Astrocyte (in vitro differentiated cells and primary cell): Measurements from ENCODE around the gene HAUS7. TPM values are rescaled to one million over a fixed set of nuclear protein-coding genes. Genes with fewer than 3 reads are reported as not detected.
A peak's percentile ranks its signal among the peaks of the same experiment; 100 is the strongest.

ENCODE experiments used
- DNase-seq: peaks from one replicate; pipeline ENCODE4 v3.0.0-alpha.2; 2010; ENCODE audit warnings: low read depth
- FAIRE-seq: peaks from 2 replicates; lab custom pipeline; 2011; peaks lifted over from hg19 to GRCh38; lab: Jason Lieb, UNC
- H2AFZ ChIP-seq: 2 replicates; pipeline ENCODE4 v1.6.0; 2012; ENCODE audit warnings: low read depth, low read length, inconsistent platforms
- H3K27ac ChIP-seq: 2 replicates; pipeline ENCODE4 v1.5.1; 2011; ENCODE audit warnings: low read depth, low read length, inconsistent platforms
- H3K27me3 ChIP-seq: 2 replicates; pipeline ENCODE4 v1.6.0; 2011; ENCODE audit warnings: low read length, inconsistent platforms; ENCODE audit not compliant: insufficient read depth
- H3K36me3 ChIP-seq: 2 replicates; pipeline ENCODE4 v1.5.1; 2011; ENCODE audit warnings: low read length, inconsistent platforms; ENCODE audit not compliant: insufficient read depth
- H3K4me1 ChIP-seq: 2 replicates; pipeline ENCODE4 v1.5.1; 2011; ENCODE audit warnings: low read length, inconsistent platforms; ENCODE audit not compliant: insufficient read depth
- H3K4me2 ChIP-seq: 2 replicates; pipeline ENCODE4 v1.6.0; 2012; ENCODE audit warnings: low read length, inconsistent platforms
- H3K4me3 ChIP-seq: 2 replicates; pipeline ENCODE4 v1.5.1; 2011; ENCODE audit warnings: low read depth, mild to moderate bottlenecking, low read length, inconsistent platforms; ENCODE audit not compliant: insufficient read depth
- H3K79me2 ChIP-seq: 2 replicates; pipeline ENCODE4 v1.6.0; 2012; ENCODE audit warnings: mild to moderate bottlenecking, low read length, inconsistent platforms; ENCODE audit not compliant: insufficient read depth
- H3K9ac ChIP-seq: 2 replicates; pipeline ENCODE4 v1.6.0; 2012; ENCODE audit warnings: mild to moderate bottlenecking, low read length, inconsistent platforms
- H3K9me3 ChIP-seq: 2 replicates; pipeline ENCODE4 v1.5.1; 2012; ENCODE audit warnings: low read depth, mild to moderate bottlenecking, low read length, inconsistent platforms; ENCODE audit not compliant: insufficient read depth
- H4K20me1 ChIP-seq: 2 replicates; pipeline ENCODE4 v1.6.0; 2012; ENCODE audit warnings: low read length, inconsistent platforms; ENCODE audit not compliant: insufficient read depth
- H3K27ac Mint-ChIP-seq: one replicate; pipeline ENCODE4 v1.8.0; 2021; ENCODE audit warnings: mild to moderate bottlenecking, mixed read lengths; ENCODE audit not compliant: unreplicated experiment
- H3K27me3 Mint-ChIP-seq: one replicate; pipeline ENCODE4 v1.8.0; 2021; ENCODE audit warnings: low read depth, mixed read lengths; ENCODE audit not compliant: unreplicated experiment
- H3K36me3 Mint-ChIP-seq: one replicate; pipeline ENCODE4 v1.8.0; 2021; ENCODE audit warnings: low read depth, mixed read lengths; ENCODE audit not compliant: unreplicated experiment
- H3K4me1 Mint-ChIP-seq: one replicate; pipeline ENCODE4 v1.8.0; 2021; ENCODE audit warnings: low read depth, mixed read lengths; ENCODE audit not compliant: unreplicated experiment
- H3K4me3 Mint-ChIP-seq: one replicate; pipeline ENCODE4 v1.8.0; 2021; ENCODE audit warnings: mild to moderate bottlenecking, moderate library complexity, mixed read lengths; ENCODE audit not compliant: unreplicated experiment
- H3K9me3 Mint-ChIP-seq: one replicate; pipeline ENCODE4 v1.8.0; 2021; ENCODE audit warnings: mild to moderate bottlenecking, mixed read lengths; ENCODE audit not compliant: unreplicated experiment
- CTCF ChIP-seq: IDR thresholded peaks from 2 replicates; pipeline ENCODE4 v1.5.1; 2011; ENCODE audit warnings: low read depth, mild to moderate bottlenecking, inconsistent platforms, low read length, moderate library complexity; ENCODE audit not compliant: insufficient read depth
- EZH2 ChIP-seq: IDR thresholded peaks from 2 replicates; pipeline ENCODE4 v1.6.1; 2012; ENCODE audit warnings: mild to moderate bottlenecking, low read length, inconsistent platforms; ENCODE audit not compliant: insufficient read depth
- total RNA-seq: library from RNA; stranded (reverse); gene quantifications from 2 replicates; pipeline ENCODE4 v1.2.1, GENCODE V29; 2021

HAUS7 gene
- total RNA-seq, 1 donor from 2014 or later, result 12.1 TPM

GRCh38 chrX:153477901-153478300 lies 7.5 kb upstream of the HAUS7 start:
- Histone ChIP-seq H3K9me3 (no peaks in the 10 kb centered on the region), H3K79me2 (no peaks in the 10 kb centered on the region), H3K4me1 (peaks cover 23% of the 10 kb centered on the region), H3K4me2 (peak overlapping the region; percentile 68), H3K4me3 (no peak overlapping the region), H3K27me3 (no peaks in the 10 kb centered on the region), H4K20me1 (no peaks in the 10 kb centered on the region), H3K27ac (peak overlapping the region; percentile 73), H2AFZ (no peak overlapping the region), H3K9ac (peak overlapping the region; percentile 62), H3K36me3 (no peaks in the 10 kb centered on the region)
- FAIRE-seq, result no peak
- no peak overlapping the region for H3K4me3 Mint-ChIP-seq
- H3K36me3 Mint-ChIP-seq, result peaks cover 3% of the 10 kb centered on the region
- H3K4me1 Mint-ChIP-seq, result peaks cover 2% of the 10 kb centered on the region
- DNase-seq, result peak; percentile 61
- no peak for TF ChIP-seq CTCF
- no peak for TF ChIP-seq EZH2
- H3K9me3 Mint-ChIP-seq, result no peaks in the 10 kb centered on the region
- H3K27ac Mint-ChIP-seq, result no peak overlapping the region
- H3K27me3 Mint-ChIP-seq, result peaks cover 1% of the 10 kb centered on the region

GRCh38 chrX:153477364-153477857 lies 7.0 kb upstream of the HAUS7 start:
- peak overlapping the region; percentile 68 for H3K4me2 ChIP-seq
- H2AFZ ChIP-seq, result no peak overlapping the region
- H3K4me3 ChIP-seq, result no peak overlapping the region
- H4K20me1 ChIP-seq, result no peaks in the 10 kb centered on the region
- peak overlapping the region; percentile 62 for H3K9ac ChIP-seq
- no peaks in the 10 kb centered on the region for H3K27me3 ChIP-seq
- Mint-ChIP-seq H3K4me3 (no peak overlapping the region), H3K9me3 (no peaks in the 10 kb centered on the region), H3K36me3 (peaks cover 3% of the 10 kb centered on the region), H3K27me3 (peaks cover 1% of the 10 kb centered on the region), H3K27ac (no peak overlapping the region), H3K4me1 (peaks cover 2% of the 10 kb centered on the region)
- no peaks in the 10 kb centered on the region for H3K9me3 ChIP-seq
- no peak for DNase-seq
- FAIRE-seq, result no peak
- H3K79me2 ChIP-seq, result no peaks in the 10 kb centered on the region
- TF ChIP-seq CTCF, result no peak
- no peak for TF ChIP-seq EZH2
- H3K36me3 ChIP-seq, result no peaks in the 10 kb centered on the region
- peaks cover 23% of the 10 kb centered on the region for H3K4me1 ChIP-seq
- peak overlapping the region; percentile 73 for H3K27ac ChIP-seq

GRCh38 chrX:153476666-153477363 lies 6.4 kb upstream of the HAUS7 start:
- H3K27ac Mint-ChIP-seq, result no peak overlapping the region

More at GRCh38 chrX:153476666-153477363, 6.4 kb upstream of the HAUS7 start:
- Histone ChIP-seq H3K27me3 (no peaks in the 10 kb centered on the region), H3K4me2 (peak overlapping the region; percentile 68), H3K4me3 (no peak overlapping the region), H3K4me1 (peaks cover 26% of the 10 kb centered on the region), H3K79me2 (no peaks in the 10 kb centered on the region), H2AFZ (no peak overlapping the region), H4K20me1 (no peaks in the 10 kb centered on the region), H3K9me3 (no peaks in the 10 kb centered on the region), H3K27ac (peak overlapping the region; percentile 73), H3K9ac (peak overlapping the region; percentile 62), H3K36me3 (no peaks in the 10 kb centered on the region)
- Mint-ChIP-seq H3K27me3 (peaks cover 1% of the 10 kb centered on the region), H3K4me3 (no peak overlapping the region), H3K36me3 (peaks cover 3% of the 10 kb centered on the region), H3K4me1 (peaks cover 5% of the 10 kb centered on the region), H3K9me3 (no peaks in the 10 kb centered on the region)
- TF ChIP-seq EZH2 (no peak), CTCF (no peak)
- DNase-seq (peak; percentile 68), FAIRE-seq (no peak)
